IMR-90 (cell line): ENCODE results near the gene ACBD3. TPM values are rescaled to one million over a fixed set of nuclear protein-coding genes. Genes with fewer than 3 reads are reported as not detected.

Experiments used
- ATAC-seq: fragments of 200-7000 bp; cut with Tn5 transposase; 2 replicates; pipeline ENCODE4 v1.9.1; 2020; ENCODE audit warnings: low read depth, mild to moderate bottlenecking, moderate library complexity
- BruUV-seq: library from RNA; stranded (reverse); fragments of 400-500 nt; replicated peaks from 2 replicates; lab custom pipeline; 2021; lab: Mats Ljungman, UMichigan
- CTCF ChIA-PET: fragments of 300-600 bp; formaldehyde crosslinking; extraction: SDS; loops from one replicate; lab custom pipeline; 2021; ENCODE audit warnings: antibody characterized with exemption; lab: Yijun Ruan, JAX
- POLR2A ChIA-PET: fragments of 300-600 bp; sonication (Branson Sonifier 250); formaldehyde crosslinking; loops from one replicate; lab custom pipeline; 2022; ENCODE audit warnings: antibody characterized with exemption; ENCODE audit not compliant: unreplicated experiment; lab: Charles Lee
- DNase-seq: peaks from one replicate; pipeline ENCODE4 v3.0.0; 2013
- H2AFZ ChIP-seq: replicated peaks from 2 replicates; pipeline ENCODE3; 2013; ENCODE audit warnings: low read length, mild to moderate bottlenecking; ENCODE audit not compliant: poor library complexity
- H2AK5ac ChIP-seq: 2 replicates; pipeline ENCODE4 v1.6.1; 2013; ENCODE audit warnings: low read depth, low read length, inconsistent platforms
- H2AK9ac ChIP-seq: replicated peaks from 2 replicates; pipeline ENCODE3; 2013; ENCODE audit warnings: mild to moderate bottlenecking, low read depth, low read length, moderate library complexity; ENCODE audit not compliant: poor library complexity
- H2BK120ac ChIP-seq: 2 replicates; pipeline ENCODE4 v1.6.1; 2013; ENCODE audit warnings: low read depth, low read length, inconsistent platforms
- H2BK15ac ChIP-seq: 3 replicates; pipeline ENCODE4 v1.6.1; 2013; ENCODE audit warnings: low read depth, low read length, inconsistent platforms
- H2BK20ac ChIP-seq: 2 replicates; pipeline ENCODE4 v1.6.1; 2013; ENCODE audit warnings: low read depth, mild to moderate bottlenecking, inconsistent platforms, low read length, moderate library complexity
- H2BK5ac ChIP-seq: 2 replicates; pipeline ENCODE4 v1.6.1; 2013; ENCODE audit warnings: mild to moderate bottlenecking, low read depth, low read length, inconsistent platforms; ENCODE audit not compliant: poor library complexity, severe bottlenecking
- H3K14ac ChIP-seq: replicated peaks from 2 replicates; pipeline ENCODE4 v1.6.1; 2013; ENCODE audit warnings: low read depth, low read length, inconsistent platforms
- H3K18ac ChIP-seq: 2 replicates; pipeline ENCODE4 v1.6.1; 2013; ENCODE audit warnings: low read depth, low read length, control low read depth
- H3K23ac ChIP-seq: 2 replicates; pipeline ENCODE4 v1.6.1; 2013; ENCODE audit warnings: low read depth, low read length, inconsistent platforms
- H3K27ac ChIP-seq: 2 replicates; pipeline ENCODE4 v1.5.1; 2013; ENCODE audit warnings: mild to moderate bottlenecking, control low read depth, low read length; ENCODE audit not compliant: insufficient read depth
- H3K27me3 ChIP-seq: 2 replicates; pipeline ENCODE4 v1.6.1; 2013; ENCODE audit warnings: low read length; ENCODE audit not compliant: control insufficient read depth, insufficient read depth
- H3K36me3 ChIP-seq: 2 replicates; pipeline ENCODE4 v1.6.1; 2013; ENCODE audit warnings: low read length, mixed read lengths; ENCODE audit not compliant: control insufficient read depth, insufficient read depth
- H3K4ac ChIP-seq: 2 replicates; pipeline ENCODE4 v1.6.1; 2013; ENCODE audit warnings: low read depth, low read length, inconsistent platforms
- H3K4me1 ChIP-seq: 2 replicates; pipeline ENCODE4 v1.6.1; 2013; ENCODE audit warnings: low read length, mixed read lengths; ENCODE audit not compliant: control insufficient read depth, insufficient read depth
- H3K4me2 ChIP-seq: 2 replicates; pipeline ENCODE4 v1.6.1; 2013; ENCODE audit warnings: low read depth, mild to moderate bottlenecking, control low read depth, low read length, moderate library complexity
- H3K4me3 ChIP-seq: 2 replicates; pipeline ENCODE4 v1.5.1; 2013; ENCODE audit warnings: low read depth, mild to moderate bottlenecking, control low read depth, low read length, moderate library complexity; ENCODE audit not compliant: insufficient read depth
- H3K56ac ChIP-seq: 2 replicates; pipeline ENCODE4 v1.6.1; 2013; ENCODE audit warnings: low read length, inconsistent platforms; ENCODE audit not compliant: insufficient read depth; ENCODE audit errors: extremely low read depth
- H3K79me1 ChIP-seq, 2 experiments: 2 replicates each; pipeline ENCODE4 v1.6.1; 2013; ENCODE audit warnings: low read length in 2 of 2, inconsistent platforms in 1 of 2, low read depth in 1 of 2
- H3K9ac ChIP-seq: 2 replicates; pipeline ENCODE4 v1.6.1; 2013; ENCODE audit warnings: low read depth, low read length, control low read depth
- H3K9me1 ChIP-seq: 2 replicates; pipeline ENCODE4 v1.6.1; 2013; ENCODE audit warnings: low read length, inconsistent platforms; ENCODE audit not compliant: insufficient read depth
- H3K9me3 ChIP-seq: 2 replicates; pipeline ENCODE4 v1.6.1; 2013; ENCODE audit warnings: low read length; ENCODE audit not compliant: control insufficient read depth, insufficient read depth
- H4K20me1 ChIP-seq: 2 replicates; pipeline ENCODE4 v1.6.1; 2013; ENCODE audit warnings: low read length, inconsistent platforms; ENCODE audit not compliant: insufficient read depth
- H4K5ac ChIP-seq: 2 replicates; pipeline ENCODE4 v1.6.1; 2013; ENCODE audit warnings: mild to moderate bottlenecking, low read depth, low read length, control low read depth
- H4K8ac ChIP-seq, 2 experiments: 2 replicates each; pipeline ENCODE4 v1.6.1; 2013; ENCODE audit warnings: low read depth in 2 of 2, low read length in 2 of 2, control low read depth in 1 of 2, inconsistent platforms in 1 of 2
- H4K91ac ChIP-seq: 2 replicates; pipeline ENCODE4 v1.6.1; 2013; ENCODE audit warnings: low read depth, low read length, inconsistent platforms; ENCODE audit not compliant: insufficient read depth
- MAFK ChIP-seq: IDR thresholded peaks from 2 replicates; pipeline ENCODE4 v1.6.1; 2012; ENCODE audit warnings: low read depth, low read length, improper control_type of control experiment
- MXI1 ChIP-seq: IDR thresholded peaks from 2 replicates; pipeline ENCODE4 v1.6.1; 2012; ENCODE audit warnings: low read depth, mild to moderate bottlenecking, low read length, moderate library complexity, borderline replicate concordance
- SMC3 ChIP-seq: fragments of 150-350 bp; IDR thresholded peaks from 2 replicates; pipeline ENCODE4 v1.6.1; 2016; ENCODE audit warnings: low read depth, mild to moderate bottlenecking, antibody characterized with exemption, low read length, moderate library complexity
- WGBS, 2 experiments: methylation state at CpG; one replicate each; pipeline versions ENCODE4 v1.1.5 to v1.1.7; 2013; ENCODE audit warnings: missing lambda C conversion rate in 2 of 2; ENCODE audit not compliant: insufficient read length in 1 of 2; ENCODE audit errors: extremely low coverage in 2 of 2; 5-methylcytosine and 5-hydroxymethylcytosine counted together
- dilution Hi-C: fragments of 300-500 bp; cut with HindIII; formaldehyde crosslinking; loops from one replicate; pipeline ENCODE4 v1.14.3; 2018; ENCODE audit warnings: low sequenced_read_pairs; ENCODE audit not compliant: unreplicated experiment
- in situ Hi-C: fragments of 300-500 bp; cut with MboI; formaldehyde crosslinking; loops from 3 replicates; pipeline ENCODE4 v1.14.3; 2019; ENCODE audit warnings: low sequenced_read_pairs, inconsistent platforms, mixed read lengths
- intact Hi-C: fragments of 100-400 bp; cut with micrococcal nuclease; formaldehyde crosslinking; loops from 2 replicates; pipeline ENCODE4 v1.10.0; 2022
- polyA plus RNA-seq, 3 experiments: library from polyadenylated mRNA; depleted of rRNA; stranded (reverse); fragments of >200 nt; gene quantifications; 2 replicates each; pipeline ENCODE4 v1.2.3, GENCODE V29; 2012; ENCODE audit warnings: low replicate concordance in 1 of 3
- total RNA-seq: library from RNA; depleted of rRNA; stranded (reverse); fragments of >200 nt; gene quantifications from 2 replicates; pipeline ENCODE4 v1.2.3, GENCODE V29; 2012
- TF ChIP-seq, protein P1 (sequence below): conservative IDR thresholded peaks from 2 replicates; pipeline ENCODE4 v1.5.1; 2012; ENCODE audit warnings: mild to moderate bottlenecking, low read depth, low read length, improper control_type of control experiment

ACBD3 gene
- total and polyA plus RNA-seq, 2 of the 4 experiments (the other 2 are of a cell fraction), result 30.3 to 59.7 TPM

DNA sequence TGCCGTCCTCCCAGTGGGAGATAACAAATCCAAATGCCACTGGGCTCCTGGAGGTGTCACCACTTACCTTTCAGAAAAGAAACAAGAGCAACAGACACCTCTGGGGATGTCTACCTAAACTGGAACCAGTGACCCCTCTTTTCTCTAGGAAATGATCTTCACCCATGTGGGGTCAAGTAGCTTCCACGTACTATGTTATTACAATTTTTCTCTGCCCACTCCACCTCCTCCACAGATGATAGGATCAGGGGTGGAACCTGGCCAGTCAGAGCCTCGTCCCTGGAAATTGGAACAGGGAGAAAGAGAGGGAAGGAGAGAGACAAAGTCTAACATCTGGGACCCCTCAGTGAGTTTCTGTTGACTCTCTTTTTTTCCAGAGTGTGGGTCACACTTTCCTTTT lies 73.9 kb downstream of the ACBD3 start:
- no peak overlapping the region for H3K9ac ChIP-seq
- H4K5ac ChIP-seq, result no peak overlapping the region
- no peak overlapping the region for H2BK5ac ChIP-seq
- H3K4me1 ChIP-seq, result peaks cover 4% of the 10 kb centered on the region; the same call in 1 of the 2 replicates
- H2BK15ac ChIP-seq, result no peak overlapping the region
- H4K91ac ChIP-seq, result no peak overlapping the region
- BruUV-seq, result no TSS peak
- ChIA-PET CTCF (interaction anchor here (1.0 to 1.3 kb wide), 2 partner anchors 48 to 84 kb away, joined by 3 read pairs; no protein-coding TSS in a partner anchor), POLR2A (no interaction called here)
- no peaks in the 10 kb centered on the region for H3K9me1 ChIP-seq
- intact Hi-C loops, result no loop called here
- no peaks in the 10 kb centered on the region for H3K9me3 ChIP-seq
- no peaks in the 10 kb centered on the region for H3K79me1 ChIP-seq
- no peak overlapping the region for H2AK9ac ChIP-seq
- H2BK120ac ChIP-seq, result no peak overlapping the region
- no peak overlapping the region for H2BK20ac ChIP-seq
- H3K56ac ChIP-seq, result no peak overlapping the region
- peaks cover 3% of the 10 kb centered on the region; the same call in 1 of the 2 replicates for H3K27me3 ChIP-seq
- H2AFZ ChIP-seq, result no peak overlapping the region
- H4K20me1 ChIP-seq, result no peaks in the 10 kb centered on the region
- WGBS, 2 experiments, result no CpG with 5 or more reads among the region's 3 CpGs
- TF ChIP-seq MXI1, result no peak
- TF ChIP-seq SMC3, result no peak
- no peak for TF ChIP-seq MAFK
- TF ChIP-seq, protein P1, sequence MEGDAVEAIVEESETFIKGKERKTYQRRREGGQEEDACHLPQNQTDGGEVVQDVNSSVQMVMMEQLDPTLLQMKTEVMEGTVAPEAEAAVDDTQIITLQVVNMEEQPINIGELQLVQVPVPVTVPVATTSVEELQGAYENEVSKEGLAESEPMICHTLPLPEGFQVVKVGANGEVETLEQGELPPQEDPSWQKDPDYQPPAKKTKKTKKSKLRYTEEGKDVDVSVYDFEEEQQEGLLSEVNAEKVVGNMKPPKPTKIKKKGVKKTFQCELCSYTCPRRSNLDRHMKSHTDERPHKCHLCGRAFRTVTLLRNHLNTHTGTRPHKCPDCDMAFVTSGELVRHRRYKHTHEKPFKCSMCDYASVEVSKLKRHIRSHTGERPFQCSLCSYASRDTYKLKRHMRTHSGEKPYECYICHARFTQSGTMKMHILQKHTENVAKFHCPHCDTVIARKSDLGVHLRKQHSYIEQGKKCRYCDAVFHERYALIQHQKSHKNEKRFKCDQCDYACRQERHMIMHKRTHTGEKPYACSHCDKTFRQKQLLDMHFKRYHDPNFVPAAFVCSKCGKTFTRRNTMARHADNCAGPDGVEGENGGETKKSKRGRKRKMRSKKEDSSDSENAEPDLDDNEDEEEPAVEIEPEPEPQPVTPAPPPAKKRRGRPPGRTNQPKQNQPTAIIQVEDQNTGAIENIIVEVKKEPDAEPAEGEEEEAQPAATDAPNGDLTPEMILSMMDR, result no peak
- H3K4ac ChIP-seq, result no peak overlapping the region
- dilution Hi-C loops, result no loop called here
- no peaks in the 10 kb centered on the region for H3K36me3 ChIP-seq
- no peak overlapping the region for H2AK5ac ChIP-seq
- H3K27ac ChIP-seq, result no peak overlapping the region
- H4K8ac ChIP-seq, result no peak overlapping the region
- in situ Hi-C loops, result no loop called here
- H3K14ac ChIP-seq, result no peak overlapping the region
- ATAC-seq, result no peak
- no peak overlapping the region for H3K4me3 ChIP-seq
- no peak overlapping the region for H3K23ac ChIP-seq
- no peak for DNase-seq
- H3K4me2 ChIP-seq, result no peak overlapping the region
- H3K18ac ChIP-seq, result no peak overlapping the region
